Upper lobe of left lung (tissue), 6 donors: ENCODE data around the gene AQP12A. TPM values are rescaled to one million over a fixed set of nuclear protein-coding genes. Genes with fewer than 3 reads are reported as not detected.
A peak's percentile ranks its signal among the peaks of the same experiment; 100 is the strongest.

Source experiments
- ATAC-seq, 2 donors: fragments of 200-7000 bp; cut with Tn5 transposase; one replicate each; pipeline ENCODE4 v1.9.1; 2022; ENCODE audit warnings: mild to moderate bottlenecking in 2 of 2, moderate library complexity in 2 of 2; ENCODE audit not compliant: low FRiP score in 2 of 2
- DNase-seq, 2 donors: peaks; one replicate each; pipeline ENCODE4 v3.0.0-alpha.2; 2019 to 2020
- H3K27ac ChIP-seq, 4 donors: fragments of 200-600 bp; sonication (generic); one replicate each; pipeline ENCODE4 v1.5.1; 2016 to 2019
- H3K27me3 ChIP-seq, 4 donors: fragments of 200-600 bp; sonication (generic); one replicate each; pipeline ENCODE4 v1.5.1; 2017 to 2019
- H3K36me3 ChIP-seq, 4 donors: fragments of 200-600 bp; sonication (generic); one replicate each; pipeline ENCODE4 v1.5.1; 2016 to 2019
- H3K4me1 ChIP-seq, 4 donors: fragments of 200-600 bp; sonication (generic); one replicate each; pipeline ENCODE4 v1.5.1; 2018 to 2019
- H3K4me3 ChIP-seq, 4 donors: fragments of 200-600 bp; sonication (generic); one replicate each; pipeline ENCODE4 v1.5.1; 2017 to 2019; ENCODE audit warnings: mild to moderate bottlenecking in 2 of 4, moderate library complexity in 1 of 4
- H3K9me3 ChIP-seq, 4 donors: fragments of 200-600 bp; sonication (generic); one replicate each; pipeline ENCODE4 v1.5.1; 2018 to 2019
- EP300 ChIP-seq, 4 donors: sonication (generic); formaldehyde crosslinking; IDR thresholded peaks; one replicate each; pipeline ENCODE4 v1.5.1; 2017; ENCODE audit warnings: antibody characterized with exemption in 4 of 4, control low read depth in 2 of 4
- POLR2A ChIP-seq, 4 donors: fragments of 450-650 bp; IDR thresholded peaks; one replicate each; pipeline ENCODE4 v1.5.1; 2016 to 2017; ENCODE audit warnings: antibody characterized with exemption in 4 of 4, mild to moderate bottlenecking in 2 of 4
- POLR2AphosphoS5 ChIP-seq, 2 donors: sonication (generic); formaldehyde crosslinking; IDR thresholded peaks; one replicate each; pipeline ENCODE4 v1.5.1; 2017; ENCODE audit warnings: antibody characterized with exemption in 2 of 2
- WGBS, 2 donors: methylation state at CpG; one replicate each; pipeline ENCODE4 v1.1.5; 2017 to 2018; 5-methylcytosine and 5-hydroxymethylcytosine counted together
- total RNA-seq, 6 donors: library from RNA; depleted of rRNA in 4 of 6; stranded (reverse); fragments of >200 nt in 4 of 6; gene quantifications; one replicate each; pipeline versions ENCODE4 v1.1.0 to v1.2.1, GENCODE V29; 2016 to 2021
- TF ChIP-seq, protein P1 (sequence below), 6 experiments: fragments of 450-650 bp in 4 of 6; fragments of 200-600 bp in 2 of 6; sonication (generic) in 2 of 6; IDR thresholded peaks; one replicate each; pipeline ENCODE4 v1.5.1; 2016 to 2019; ENCODE audit warnings: antibody characterized with exemption in 6 of 6
- donor health status: DM: no; HTN: no; CAD: no; lungs with moderate emphysema.
- donor health status: DM: no; HTN: yes; CAD: no; lungs with severe emphysema.

AQP12A gene
- total RNA-seq, 6 donors from 2014 or later: not detected

GRCh38 chr2:240701091-240701735 lies 9.5 kb downstream of the AQP12A start:
- Histone ChIP-seq H3K27me3 (peaks cover 0 to 4% (median 0%) of the 10 kb centered on the region in 4 donors), H3K4me1 (no peaks in the 10 kb centered on the region), H3K36me3 (no peaks in the 10 kb centered on the region), H3K27ac (no peak overlapping the region), H3K9me3 (no peaks in the 10 kb centered on the region), H3K4me3 (no peak overlapping the region)
- WGBS, 2 donors: 84 to 93% methylated on average over 37 to 47 of the region's 67 CpGs
- TF ChIP-seq POLR2A (IDR thresholded peaks at IDR 0.05): no peak
- no peak for TF ChIP-seq EP300 (IDR thresholded peaks at IDR 0.05)
- TF ChIP-seq, protein P1, sequence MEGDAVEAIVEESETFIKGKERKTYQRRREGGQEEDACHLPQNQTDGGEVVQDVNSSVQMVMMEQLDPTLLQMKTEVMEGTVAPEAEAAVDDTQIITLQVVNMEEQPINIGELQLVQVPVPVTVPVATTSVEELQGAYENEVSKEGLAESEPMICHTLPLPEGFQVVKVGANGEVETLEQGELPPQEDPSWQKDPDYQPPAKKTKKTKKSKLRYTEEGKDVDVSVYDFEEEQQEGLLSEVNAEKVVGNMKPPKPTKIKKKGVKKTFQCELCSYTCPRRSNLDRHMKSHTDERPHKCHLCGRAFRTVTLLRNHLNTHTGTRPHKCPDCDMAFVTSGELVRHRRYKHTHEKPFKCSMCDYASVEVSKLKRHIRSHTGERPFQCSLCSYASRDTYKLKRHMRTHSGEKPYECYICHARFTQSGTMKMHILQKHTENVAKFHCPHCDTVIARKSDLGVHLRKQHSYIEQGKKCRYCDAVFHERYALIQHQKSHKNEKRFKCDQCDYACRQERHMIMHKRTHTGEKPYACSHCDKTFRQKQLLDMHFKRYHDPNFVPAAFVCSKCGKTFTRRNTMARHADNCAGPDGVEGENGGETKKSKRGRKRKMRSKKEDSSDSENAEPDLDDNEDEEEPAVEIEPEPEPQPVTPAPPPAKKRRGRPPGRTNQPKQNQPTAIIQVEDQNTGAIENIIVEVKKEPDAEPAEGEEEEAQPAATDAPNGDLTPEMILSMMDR (IDR thresholded peaks at IDR 0.05): no peak
- DNase-seq (peak in 1 of 2 donors; percentile 81), ATAC-seq (no peak)

DNA sequence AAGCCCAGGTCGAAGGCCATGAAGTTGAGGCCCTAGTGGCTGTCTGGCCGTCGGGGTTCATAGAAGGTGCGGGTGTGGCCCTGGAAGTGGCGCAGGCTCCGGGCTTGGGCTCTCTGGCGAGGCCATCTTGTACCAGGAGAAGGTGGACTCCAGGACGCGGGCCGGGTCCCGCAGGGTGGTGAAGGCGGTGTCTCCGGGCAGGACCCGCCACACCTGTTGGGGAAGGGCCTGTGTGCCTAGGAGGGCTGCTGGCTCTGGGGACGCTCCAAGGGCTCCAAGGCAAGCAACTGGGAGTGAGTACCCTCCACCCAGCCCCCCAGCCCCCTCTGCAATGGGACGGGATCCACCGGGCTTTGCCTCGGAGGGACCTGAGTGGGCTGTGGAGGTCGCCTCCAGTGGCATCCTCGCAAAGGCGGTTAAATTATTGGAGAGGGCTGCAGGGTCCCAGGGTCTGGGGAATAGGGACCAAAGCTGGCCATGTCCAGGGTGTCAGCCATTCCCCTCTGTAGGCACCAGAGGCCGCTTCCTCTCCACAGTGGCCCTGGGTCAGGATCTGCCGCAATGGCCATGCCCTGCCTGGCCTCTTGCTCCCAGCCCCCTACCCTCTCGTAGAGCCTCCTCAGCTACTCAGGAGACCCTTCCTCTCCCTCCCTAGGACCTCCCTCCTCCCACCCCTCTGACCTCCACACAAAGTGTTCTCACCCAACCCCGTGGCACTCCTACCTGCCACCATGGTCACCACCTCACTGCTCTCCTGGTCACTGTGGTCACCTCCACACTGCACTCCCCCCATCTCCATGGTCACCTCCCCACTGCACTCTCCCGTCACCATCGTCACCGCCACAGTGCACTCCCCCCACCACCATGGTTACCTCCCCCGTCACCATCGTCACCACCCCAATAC lies 10.3 kb downstream of the AQP12A start:
- Histone ChIP-seq H3K9me3 (no peaks in the 10 kb centered on the region), H3K4me1 (no peaks in the 10 kb centered on the region), H3K36me3 (no peaks in the 10 kb centered on the region), H3K4me3 (no peak overlapping the region), H3K27me3 (peaks cover 0 to 4% (median 0%) of the 10 kb centered on the region in 4 donors), H3K27ac (no peak overlapping the region)
- DNase-seq: no peak
- TF ChIP-seq POLR2A (IDR thresholded peaks at IDR 0.05) (no peak), POLR2AphosphoS5 (IDR thresholded peaks at IDR 0.05) (no peak), EP300 (IDR thresholded peaks at IDR 0.05) (no peak)
- TF ChIP-seq, protein P1 (IDR thresholded peaks at IDR 0.05): no peak
- ATAC-seq: no peak
- WGBS, 2 donors: 88 to 89% methylated on average over 18 to 28 of the region's 30 CpGs

DNA sequence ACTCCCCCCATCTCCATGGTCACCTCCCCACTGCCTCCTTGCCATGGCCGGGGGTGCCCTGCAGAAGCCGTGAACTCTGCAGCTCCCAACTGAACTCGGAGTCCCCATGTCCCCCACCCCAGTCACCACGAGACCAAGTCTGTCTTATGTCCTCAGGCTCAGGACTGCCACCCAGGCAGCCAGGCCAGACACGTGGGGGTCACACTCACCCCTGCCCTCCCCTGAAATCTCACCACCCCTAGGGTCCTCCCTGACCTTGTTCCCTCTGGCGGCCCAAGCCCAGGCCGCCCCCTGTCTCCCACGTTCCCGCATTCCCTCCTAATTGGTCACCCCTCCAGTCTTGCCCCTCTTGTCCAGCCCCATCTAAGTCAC lies 11.0 kb downstream of the AQP12A start:
- WGBS, 2 donors: 75 to 84% methylated on average over 9 of the region's 9 CpGs

DNA sequence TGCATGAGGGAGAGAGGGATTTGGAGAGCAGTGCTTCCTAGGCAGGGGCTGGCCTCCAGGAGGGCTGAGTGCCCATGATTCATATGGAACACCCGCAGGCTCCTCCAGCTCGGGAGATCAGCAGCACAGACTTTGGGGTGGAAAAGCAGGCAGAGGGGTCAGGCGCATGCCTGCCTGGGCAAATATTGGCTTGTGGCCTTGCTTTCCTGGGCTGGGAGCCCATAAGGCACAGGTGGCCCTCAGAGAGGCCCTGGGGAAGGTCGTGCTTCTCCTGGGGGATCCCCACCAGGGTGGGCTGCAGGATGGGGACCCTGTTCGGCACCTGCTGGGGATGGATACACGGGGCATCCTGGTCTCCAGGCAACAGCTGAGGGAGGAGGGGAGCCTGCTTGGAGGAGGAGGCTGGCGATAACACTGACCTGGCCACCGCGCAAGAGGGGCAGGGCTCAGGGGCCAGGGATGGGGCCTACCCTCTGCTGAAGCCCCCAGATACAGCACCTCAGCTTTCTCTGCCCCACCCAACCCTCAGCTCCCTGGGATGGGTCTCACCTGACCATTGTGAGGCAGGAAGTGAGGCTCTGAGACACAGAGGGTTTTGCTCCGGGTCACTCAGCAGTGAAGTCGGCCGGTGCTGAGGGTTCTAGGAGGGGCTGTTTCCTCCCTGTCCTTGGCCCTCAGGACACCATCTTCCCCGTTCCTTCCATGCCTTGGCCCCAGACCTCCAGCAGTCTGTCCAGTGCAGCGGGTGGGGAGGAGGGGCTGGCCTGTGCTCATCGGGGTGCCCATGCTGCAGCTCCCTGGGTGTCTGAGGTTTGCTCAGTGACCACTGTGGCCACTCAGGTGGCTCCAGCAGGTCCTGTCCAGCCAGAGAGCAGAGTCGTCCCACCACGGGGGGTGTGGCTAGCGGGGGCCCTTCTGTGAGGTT lies 12.0 kb downstream of the AQP12A start:
- Histone ChIP-seq H3K4me1 (no peaks in the 10 kb centered on the region), H3K27me3 (peaks cover 0 to 4% (median 0%) of the 10 kb centered on the region in 4 donors), H3K4me3 (no peak overlapping the region), H3K9me3 (no peaks in the 10 kb centered on the region), H3K27ac (no peak overlapping the region), H3K36me3 (no peaks in the 10 kb centered on the region)
- DNase-seq (peak in 1 of 2 donors; percentile 57), ATAC-seq (no peak)
- no peak for TF ChIP-seq EP300 (IDR thresholded peaks at IDR 0.05)
- TF ChIP-seq POLR2A (IDR thresholded peaks at IDR 0.05): no peak
- TF ChIP-seq, protein P1 (IDR thresholded peaks at IDR 0.05): no peak
- WGBS, 2 donors: 45 to 74% methylated on average over 4 to 18 of the region's 18 CpGs

More for the DNA sequence above, 11.0 kb downstream of the AQP12A start:
- TF ChIP-seq POLR2A (IDR thresholded peaks at IDR 0.05) (no peak), EP300 (IDR thresholded peaks at IDR 0.05) (no peak)
- DNase-seq (peak in 1 of 2 donors; percentile 55), ATAC-seq (no peak)
- Histone ChIP-seq H3K36me3 (no peaks in the 10 kb centered on the region), H3K27ac (no peak overlapping the region), H3K9me3 (no peaks in the 10 kb centered on the region), H3K4me1 (no peaks in the 10 kb centered on the region), H3K4me3 (no peak overlapping the region), H3K27me3 (peaks cover 0 to 4% (median 0%) of the 10 kb centered on the region in 4 donors)
